ENCODE data around the gene UGT2A3. TPM values are rescaled to one million over a fixed set of nuclear protein-coding genes. Genes with fewer than 3 reads are reported as not detected.

Gene UGT2A3
- total RNA-seq, 2 donors from 2014 or later: not detected

DNA sequence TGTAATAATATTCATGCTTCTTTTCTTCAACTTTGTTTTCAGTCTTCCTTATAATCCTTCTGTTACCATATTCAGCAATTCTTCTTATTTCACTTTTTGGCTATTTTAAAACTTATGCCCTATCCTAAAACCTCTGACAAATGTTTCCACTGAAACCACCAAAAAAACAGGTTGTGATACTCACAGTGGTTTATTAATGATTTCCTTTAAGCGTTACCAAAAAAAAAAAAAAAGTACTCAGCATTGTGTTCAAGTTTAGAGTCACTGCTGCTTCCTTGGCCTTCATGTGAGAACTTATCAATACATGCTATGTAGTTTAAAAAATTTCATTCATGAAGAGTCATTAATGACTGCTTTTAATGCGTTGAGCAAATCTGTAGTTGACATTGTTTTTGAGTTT, 35.4 kb upstream of the UGT2A3 start:
- 75% methylated on average over 2 of the region's 2 CpGs; no CpG with 5 or more reads in 1 of the 2 experiments for WGBS, 2 experiments (ENCODE audit: insufficient coverage in 1 of 2, insufficient read length in 1 of 2)
- no peaks in the 10 kb centered on the region for H3K27me3 Mint-ChIP-seq (ENCODE audit: insufficient read depth)
- H3K4me1 Mint-ChIP-seq: peaks cover 9% of the 10 kb centered on the region
- no peaks in the 10 kb centered on the region for H3K4me1 ChIP-seq (ENCODE audit: control insufficient read depth, insufficient read depth, low read length)
- H3K9ac ChIP-seq (ENCODE audit: extremely low read depth, low read length, poor library complexity, severe bottlenecking): no peak overlapping the region
- peaks cover 27% of the 10 kb centered on the region for H3K9me3 ChIP-seq (ENCODE audit: control insufficient read depth, low read length)
- H3K36me3 Mint-ChIP-seq (ENCODE audit: low read depth): peaks cover 13% of the 10 kb centered on the region
- H3K27ac ChIP-seq (ENCODE audit: low read depth, low read length): no peak overlapping the region
- no peak overlapping the region for H3K27ac Mint-ChIP-seq
- DNase-seq: no peak
- H3K4me3 ChIP-seq (ENCODE audit: low read length): peak overlapping the region; percentile 41
- no peak overlapping the region for H3K4me3 Mint-ChIP-seq
- H3K27me3 ChIP-seq (ENCODE audit: control insufficient read depth, insufficient read depth, low read length, poor library complexity, severe bottlenecking): no peaks in the 10 kb centered on the region
- TF ChIP-seq, protein P1, sequence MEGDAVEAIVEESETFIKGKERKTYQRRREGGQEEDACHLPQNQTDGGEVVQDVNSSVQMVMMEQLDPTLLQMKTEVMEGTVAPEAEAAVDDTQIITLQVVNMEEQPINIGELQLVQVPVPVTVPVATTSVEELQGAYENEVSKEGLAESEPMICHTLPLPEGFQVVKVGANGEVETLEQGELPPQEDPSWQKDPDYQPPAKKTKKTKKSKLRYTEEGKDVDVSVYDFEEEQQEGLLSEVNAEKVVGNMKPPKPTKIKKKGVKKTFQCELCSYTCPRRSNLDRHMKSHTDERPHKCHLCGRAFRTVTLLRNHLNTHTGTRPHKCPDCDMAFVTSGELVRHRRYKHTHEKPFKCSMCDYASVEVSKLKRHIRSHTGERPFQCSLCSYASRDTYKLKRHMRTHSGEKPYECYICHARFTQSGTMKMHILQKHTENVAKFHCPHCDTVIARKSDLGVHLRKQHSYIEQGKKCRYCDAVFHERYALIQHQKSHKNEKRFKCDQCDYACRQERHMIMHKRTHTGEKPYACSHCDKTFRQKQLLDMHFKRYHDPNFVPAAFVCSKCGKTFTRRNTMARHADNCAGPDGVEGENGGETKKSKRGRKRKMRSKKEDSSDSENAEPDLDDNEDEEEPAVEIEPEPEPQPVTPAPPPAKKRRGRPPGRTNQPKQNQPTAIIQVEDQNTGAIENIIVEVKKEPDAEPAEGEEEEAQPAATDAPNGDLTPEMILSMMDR (conservative IDR thresholded peaks at IDR 0.05): no peak
- no peaks in the 10 kb centered on the region for H3K36me3 ChIP-seq (ENCODE audit: control insufficient read depth, insufficient read depth, low read length)
- peaks cover 36% of the 10 kb centered on the region for H3K9me3 Mint-ChIP-seq

- no peak overlapping the region for H3K4me3 ChIP-seq (ENCODE audit: low read length)
- peaks cover 25% of the 10 kb centered on the region for H3K9me3 Mint-ChIP-seq
- no peaks in the 10 kb centered on the region for H3K4me1 ChIP-seq (ENCODE audit: control insufficient read depth, insufficient read depth, low read length)
- no peak overlapping the region for H3K27ac Mint-ChIP-seq
- TF ChIP-seq, protein P1 (conservative IDR thresholded peaks at IDR 0.05): no peak
- peaks cover 36% of the 10 kb centered on the region for H3K9me3 ChIP-seq (ENCODE audit: control insufficient read depth, low read length)
- H3K36me3 ChIP-seq (ENCODE audit: control insufficient read depth, insufficient read depth, low read length): no peaks in the 10 kb centered on the region
- H3K27ac ChIP-seq (ENCODE audit: low read depth, low read length): no peak overlapping the region
- no peak overlapping the region for H3K9ac ChIP-seq (ENCODE audit: extremely low read depth, low read length, poor library complexity, severe bottlenecking)
- DNase-seq: no peak
- H3K27me3 ChIP-seq (ENCODE audit: control insufficient read depth, insufficient read depth, low read length, poor library complexity, severe bottlenecking): no peaks in the 10 kb centered on the region
- no peak overlapping the region for H3K4me3 Mint-ChIP-seq
- peaks cover 13% of the 10 kb centered on the region for H3K36me3 Mint-ChIP-seq (ENCODE audit: low read depth)
- 98 to 100% methylated on average over 1 of the region's 1 CpG for WGBS, 2 experiments (ENCODE audit: insufficient coverage in 1 of 2, insufficient read length in 1 of 2)
- H3K27me3 Mint-ChIP-seq (ENCODE audit: insufficient read depth): no peaks in the 10 kb centered on the region
- peaks cover 9% of the 10 kb centered on the region for H3K4me1 Mint-ChIP-seq
Observed at GRCh38 chr4:68985442-68985841, 33.8 kb upstream of the UGT2A3 start.

DNA sequence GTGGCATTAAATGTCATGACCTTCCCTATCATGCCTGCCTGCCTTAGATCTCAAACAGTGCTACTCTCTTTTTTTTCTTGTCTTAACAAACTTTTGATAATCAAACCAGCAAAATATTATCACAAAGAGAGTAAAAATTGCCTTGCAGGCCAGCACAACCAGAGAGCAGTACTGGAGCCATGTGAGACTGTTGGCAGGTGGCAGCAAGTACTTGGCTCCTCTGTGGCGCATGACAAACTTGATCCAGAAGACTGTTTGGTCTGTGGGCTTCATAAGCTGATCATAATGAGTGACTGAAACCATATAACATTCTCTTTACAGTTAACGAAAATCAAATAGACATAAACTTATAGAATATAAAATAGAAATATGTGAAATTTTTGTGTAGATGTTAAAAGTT, 33.3 kb upstream of the UGT2A3 start:
- peaks cover 9% of the 10 kb centered on the region for H3K4me1 Mint-ChIP-seq
- no peaks in the 10 kb centered on the region for H3K4me1 ChIP-seq (ENCODE audit: control insufficient read depth, insufficient read depth, low read length)

More for the DNA sequence above, 33.3 kb upstream of the UGT2A3 start:
- Histone ChIP-seq H3K27me3 (ENCODE audit: control insufficient read depth, insufficient read depth, low read length, poor library complexity, severe bottlenecking) (no peaks in the 10 kb centered on the region), H3K4me3 (ENCODE audit: low read length) (no peak overlapping the region), H3K36me3 (ENCODE audit: control insufficient read depth, insufficient read depth, low read length) (no peaks in the 10 kb centered on the region), H3K9me3 (ENCODE audit: control insufficient read depth, low read length) (peaks cover 32% of the 10 kb centered on the region), H3K9ac (ENCODE audit: extremely low read depth, low read length, poor library complexity, severe bottlenecking) (no peak overlapping the region), H3K27ac (ENCODE audit: low read depth, low read length) (no peak overlapping the region)
- TF ChIP-seq, protein P1 (conservative IDR thresholded peaks at IDR 0.05): no peak
- DNase-seq: no peak
- Mint-ChIP-seq H3K27me3 (ENCODE audit: insufficient read depth) (no peaks in the 10 kb centered on the region), H3K27ac (no peak overlapping the region), H3K9me3 (peaks cover 29% of the 10 kb centered on the region), H3K4me3 (no peak overlapping the region), H3K36me3 (ENCODE audit: low read depth) (peaks cover 13% of the 10 kb centered on the region)
- 83% methylated on average over 1 of the region's 2 CpGs; no CpG with 5 or more reads in 1 of the 2 experiments for WGBS, 2 experiments (ENCODE audit: insufficient coverage in 1 of 2, insufficient read length in 1 of 2)

Data from endodermal cell (in vitro differentiated cells).